GM15510 (cell line): ENCODE measurements around the gene SCUBE1.

Experiments used
- POLR2A ChIP-seq: IDR thresholded peaks from 3 replicates; pipeline ENCODE4 v1.6.1; 2011; ENCODE audit warnings: borderline replicate concordance; ENCODE audit not compliant: insufficient read length; ENCODE audit errors: extremely low read depth

The SCUBE1 gene

DNA sequence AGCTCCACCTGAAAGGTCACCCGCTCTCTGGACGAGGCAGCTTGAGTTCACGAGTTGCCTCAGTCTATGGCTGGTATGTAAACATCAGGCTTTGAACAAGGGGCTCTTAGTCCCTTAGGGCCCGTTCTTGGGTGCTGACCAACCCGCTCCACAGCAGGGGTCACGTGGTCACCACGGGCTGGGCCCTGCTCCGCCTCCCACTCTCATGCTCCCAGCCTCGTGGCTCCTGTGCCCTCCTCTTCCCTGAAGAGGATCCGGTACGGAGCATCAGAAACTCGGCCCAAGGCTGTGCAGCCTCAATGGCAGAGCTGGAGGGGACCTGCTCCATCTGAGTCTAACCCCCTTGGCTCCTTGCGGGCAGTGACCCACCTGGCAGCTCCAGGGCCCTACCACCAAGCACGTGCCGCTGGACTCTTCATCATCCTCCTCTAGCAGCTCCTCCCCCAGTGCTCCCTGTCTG is 102.0 kb downstream of the SCUBE1 start:
- TF ChIP-seq POLR2A: no peak

DNA sequence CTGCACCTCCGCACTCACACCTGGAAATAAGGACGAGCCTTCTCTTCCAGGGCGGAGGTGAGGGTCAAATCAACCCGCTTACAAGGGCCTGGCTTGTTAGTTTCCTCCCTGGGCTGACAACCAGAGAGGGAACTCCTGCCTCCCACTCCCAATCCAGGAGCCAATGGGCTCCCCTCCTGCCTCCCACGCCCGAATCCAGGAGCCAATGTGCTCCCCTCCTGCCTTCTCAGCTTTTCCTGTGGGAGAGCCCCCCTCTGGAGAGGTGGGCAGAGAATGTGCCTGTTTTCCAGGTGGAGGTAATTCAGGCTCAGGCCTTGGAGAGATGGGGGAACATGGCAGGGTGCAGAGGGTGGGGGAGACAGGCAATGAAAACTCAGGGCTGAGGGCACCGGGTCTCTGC is 102.6 kb downstream of the SCUBE1 start:
- TF ChIP-seq POLR2A: no peak

DNA sequence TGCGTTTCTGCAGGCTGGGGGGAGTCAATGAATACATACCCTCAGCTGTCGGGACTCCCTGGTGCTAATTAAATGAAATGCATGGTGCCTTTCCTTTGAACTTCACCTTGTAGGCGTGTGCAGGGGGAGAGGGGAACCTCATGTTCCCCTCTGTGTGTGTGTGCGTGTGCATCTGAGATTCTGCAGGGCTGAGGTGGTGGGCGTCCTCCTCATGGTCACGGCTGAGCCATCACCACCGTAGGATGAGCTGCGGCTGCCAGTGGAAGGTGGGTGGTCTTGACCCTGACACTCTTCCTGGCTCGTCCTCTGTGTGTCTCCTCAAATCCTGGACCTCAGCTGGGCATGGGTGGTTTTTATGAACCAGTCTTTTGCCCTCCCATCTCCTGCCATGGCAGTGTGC is 103.2 kb downstream of the SCUBE1 start:
- no peak for TF ChIP-seq POLR2A

DNA sequence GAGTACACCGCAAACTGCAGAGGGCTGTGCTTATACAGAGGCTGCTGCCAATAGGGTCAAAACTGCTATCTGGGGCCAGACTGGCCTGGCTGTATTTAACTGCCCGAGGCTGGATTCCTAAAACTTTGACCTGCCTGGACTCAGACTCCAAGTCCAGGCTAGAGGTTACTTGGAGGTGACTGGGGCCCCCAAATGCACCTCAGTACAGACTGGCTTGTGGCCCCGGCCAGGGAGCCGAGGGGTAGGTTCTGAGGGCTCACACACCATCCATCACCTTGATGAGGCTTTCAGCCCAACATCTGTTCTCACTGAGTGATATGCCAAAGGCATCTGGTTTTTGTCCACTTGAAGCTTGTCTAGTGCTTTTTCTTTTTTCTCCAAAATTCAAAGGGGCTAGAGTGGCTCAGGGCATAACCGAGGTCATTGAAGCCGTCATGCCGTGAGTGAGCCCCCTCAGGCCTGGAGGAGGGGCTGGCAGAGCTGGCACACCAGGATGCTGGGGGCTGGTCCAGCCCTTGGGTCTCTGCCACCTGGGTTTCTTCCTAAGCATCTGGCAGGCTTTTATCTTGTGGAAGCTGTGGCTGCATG is 103.9 kb downstream of the SCUBE1 start:
- TF ChIP-seq POLR2A: no peak

DNA sequence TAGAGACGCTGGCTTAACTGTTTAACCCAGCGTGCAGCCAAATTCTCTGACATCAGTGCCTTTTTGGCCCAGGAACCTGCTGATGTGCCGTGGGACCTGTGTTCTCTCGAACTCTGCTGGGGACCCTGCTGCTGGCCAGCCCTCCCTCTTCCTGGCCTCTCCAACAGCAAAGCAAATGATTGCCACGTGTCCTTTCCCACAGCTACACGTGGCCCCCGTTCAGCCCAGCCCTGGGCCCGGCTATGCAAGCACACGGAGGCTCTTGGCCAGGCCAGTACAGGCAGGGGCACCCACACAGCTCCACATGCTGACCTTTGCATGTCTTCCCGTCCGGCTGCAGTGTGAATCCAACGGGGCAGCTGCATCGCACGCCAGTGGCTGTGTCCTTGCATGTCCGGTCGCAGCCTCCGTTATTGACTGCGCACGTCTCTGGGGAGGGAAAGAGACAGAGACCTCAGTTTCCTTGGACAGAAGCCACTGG is 104.6 kb downstream of the SCUBE1 start:
- no peak for TF ChIP-seq POLR2A

DNA sequence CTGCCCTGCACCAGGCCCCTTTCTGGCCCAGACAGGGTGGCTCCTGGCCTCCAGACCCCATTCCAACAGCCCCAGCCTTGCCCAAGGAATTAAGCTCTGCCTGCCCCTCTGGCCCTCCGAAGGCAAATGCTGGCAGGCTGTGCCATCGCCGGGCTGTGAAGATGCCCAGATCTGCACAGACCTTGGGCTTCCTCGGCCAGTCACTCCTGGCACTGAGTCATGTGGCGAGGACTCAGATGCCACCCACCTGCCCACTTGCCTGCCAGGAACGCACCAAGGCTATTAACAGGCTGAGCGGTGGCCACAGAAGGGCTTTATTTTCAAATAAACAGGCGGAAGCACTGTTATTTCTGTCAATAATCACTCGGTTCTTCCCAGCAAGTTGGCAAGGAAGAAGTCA is 105.9 kb downstream of the SCUBE1 start:
- no peak for TF ChIP-seq POLR2A

DNA sequence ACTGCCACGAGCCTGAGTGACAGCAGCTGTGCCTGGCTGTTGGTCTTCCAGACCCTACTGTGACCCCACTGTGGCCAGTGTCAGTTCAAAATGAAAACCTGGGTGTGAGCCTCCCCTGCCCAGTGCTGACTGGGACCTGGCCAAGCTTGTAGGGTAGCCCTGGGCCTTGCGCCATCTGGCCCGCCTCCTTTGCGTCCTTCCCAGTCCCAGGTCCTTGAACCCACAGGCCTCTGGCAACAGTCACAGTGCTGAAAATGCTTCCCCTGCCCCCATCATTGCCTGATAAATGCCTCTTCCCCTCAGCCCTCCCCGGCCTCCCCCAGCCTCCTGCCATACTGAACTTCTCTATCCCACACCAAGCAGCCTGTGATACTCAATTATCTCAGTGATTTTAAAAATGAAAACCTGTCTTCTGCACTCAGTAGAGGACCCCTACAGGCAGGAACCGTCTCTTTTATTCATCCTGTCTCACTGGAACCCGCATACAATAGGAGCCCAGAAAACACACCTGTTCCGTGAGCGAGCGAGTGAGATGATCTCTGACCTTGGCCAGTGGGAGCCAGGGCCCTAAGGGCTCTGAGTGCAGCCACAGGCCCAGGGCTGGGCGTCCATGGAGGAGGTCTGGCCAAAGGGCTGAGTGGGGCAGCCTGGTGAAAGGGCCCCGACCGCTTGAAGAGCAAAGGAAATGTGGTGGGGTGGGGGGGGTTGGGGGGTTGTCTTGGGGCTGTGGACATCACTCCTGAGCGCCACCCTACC is 106.6 kb downstream of the SCUBE1 start:
- TF ChIP-seq POLR2A: no peak

DNA sequence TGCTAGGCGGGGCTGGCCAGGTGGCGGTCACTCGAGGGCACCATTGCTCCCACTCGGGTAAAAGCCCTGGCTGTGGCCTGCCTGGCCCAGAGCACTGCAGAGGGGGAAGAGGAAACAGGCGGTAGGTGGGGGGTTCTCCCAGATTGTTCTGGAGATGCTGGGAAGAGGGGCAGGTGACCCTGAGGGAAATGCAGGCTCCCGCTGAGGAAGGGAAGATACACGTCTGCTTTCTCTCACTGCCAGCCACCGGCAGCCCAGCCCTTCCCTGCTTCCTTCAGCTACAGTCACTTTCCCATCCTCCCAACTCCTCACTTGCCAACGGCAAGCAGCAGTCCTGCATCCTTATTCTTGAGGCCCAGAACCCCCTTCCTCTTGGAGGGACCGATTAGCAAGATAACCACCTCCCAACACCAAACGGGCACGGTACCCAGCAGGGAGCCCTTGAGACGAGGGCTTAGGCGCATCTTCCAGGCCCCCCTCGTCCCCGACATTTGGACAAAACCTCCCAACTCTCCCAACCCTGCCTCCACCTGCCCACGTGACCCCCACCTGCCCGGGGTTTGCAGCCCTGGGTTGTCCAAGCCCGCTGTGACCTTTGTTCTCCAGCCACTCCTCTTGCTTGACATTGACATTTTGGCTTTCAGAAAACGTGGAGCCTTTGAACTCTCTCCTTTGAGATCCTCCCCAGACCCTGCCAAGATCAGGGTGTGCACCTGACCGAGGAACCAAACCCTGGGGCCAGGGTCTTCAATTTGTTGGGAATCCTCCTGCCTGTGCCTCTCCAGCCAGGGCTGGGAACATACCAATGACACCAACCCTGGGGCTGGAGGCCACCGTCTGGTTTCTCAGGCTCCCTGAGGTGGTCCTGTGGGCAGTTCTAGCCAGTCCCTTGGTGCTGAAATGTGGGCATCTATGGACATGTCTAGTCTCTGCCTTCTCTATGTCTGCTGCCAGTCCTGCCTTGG is 107.4 kb downstream of the SCUBE1 start:
- TF ChIP-seq POLR2A: no peak

DNA sequence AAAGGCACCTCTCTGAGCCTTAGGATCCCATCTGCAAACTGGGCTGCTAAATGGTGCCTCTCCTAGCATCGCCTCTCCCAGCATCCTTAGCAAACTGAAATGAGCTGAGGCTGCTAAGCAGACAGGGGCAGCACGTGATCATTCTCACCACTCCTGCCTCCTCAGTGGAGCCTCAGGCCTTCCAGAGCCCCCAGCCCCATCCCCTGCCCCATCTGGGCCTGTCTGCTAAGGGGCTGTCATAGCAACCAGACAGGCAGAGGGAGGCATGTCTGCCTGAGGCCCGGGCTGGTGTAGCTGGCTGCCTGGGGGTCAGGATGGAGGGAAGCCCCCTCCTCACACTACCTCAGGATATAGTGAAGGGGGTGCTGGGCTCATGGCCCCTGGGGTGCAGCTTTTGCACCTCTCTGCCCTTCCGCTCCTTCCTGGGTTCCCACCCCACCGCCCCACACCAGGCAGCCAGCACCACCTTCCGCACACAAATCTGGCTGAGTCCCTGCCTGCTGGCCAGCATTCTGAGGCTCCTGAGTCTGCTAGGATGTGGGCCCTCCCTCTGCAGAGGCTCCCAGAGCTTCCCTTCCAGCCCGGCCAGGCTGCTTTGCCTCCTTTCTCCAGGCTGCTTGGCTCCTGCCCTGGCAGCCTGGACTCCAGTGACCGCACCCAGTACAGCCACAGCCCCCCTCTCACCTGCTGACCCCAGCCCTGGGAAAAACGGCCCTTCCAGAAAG is 108.7 kb downstream of the SCUBE1 start:
- TF ChIP-seq POLR2A: no peak

DNA sequence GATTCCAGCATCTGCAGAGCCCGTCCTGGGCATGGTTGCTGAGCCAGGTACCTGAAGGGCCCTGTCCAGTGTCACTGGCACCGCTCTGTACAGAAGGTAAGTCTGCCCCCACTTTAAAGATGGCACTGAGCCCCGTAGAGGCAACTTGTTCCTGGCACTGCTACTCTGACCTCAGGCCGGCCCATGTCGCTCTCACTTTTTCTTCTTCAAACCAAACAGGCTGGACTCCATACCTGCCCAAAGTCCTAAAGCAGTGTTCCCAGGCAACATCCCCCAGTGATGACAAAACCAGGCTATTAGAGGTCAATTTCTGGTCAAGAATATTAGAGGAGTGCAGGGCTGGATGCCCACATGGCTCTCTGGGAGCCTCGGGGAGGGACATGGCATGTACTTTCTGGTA is 109.6 kb downstream of the SCUBE1 start:
- TF ChIP-seq POLR2A: no peak

DNA sequence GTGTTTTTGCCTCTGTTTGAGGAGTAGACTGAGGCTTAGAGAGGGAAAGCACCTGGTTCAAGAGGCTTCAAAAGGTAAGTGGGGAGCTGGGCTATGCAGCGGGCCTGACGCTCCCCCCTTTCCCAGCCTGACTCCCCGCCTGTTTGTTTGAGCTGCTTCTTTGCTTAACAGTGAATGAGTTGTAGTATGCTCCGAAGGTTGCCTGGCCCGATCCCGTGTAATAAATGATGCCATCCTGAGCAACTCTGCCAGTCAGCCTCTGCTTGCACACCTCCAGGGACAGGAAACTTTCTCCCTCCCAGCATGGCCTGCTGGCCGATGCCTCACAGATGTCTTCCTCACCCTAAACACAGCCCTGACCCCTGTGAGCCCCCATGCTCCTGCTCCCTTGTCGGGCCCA is 110.7 kb downstream of the SCUBE1 start:
- TF ChIP-seq POLR2A: no peak

DNA sequence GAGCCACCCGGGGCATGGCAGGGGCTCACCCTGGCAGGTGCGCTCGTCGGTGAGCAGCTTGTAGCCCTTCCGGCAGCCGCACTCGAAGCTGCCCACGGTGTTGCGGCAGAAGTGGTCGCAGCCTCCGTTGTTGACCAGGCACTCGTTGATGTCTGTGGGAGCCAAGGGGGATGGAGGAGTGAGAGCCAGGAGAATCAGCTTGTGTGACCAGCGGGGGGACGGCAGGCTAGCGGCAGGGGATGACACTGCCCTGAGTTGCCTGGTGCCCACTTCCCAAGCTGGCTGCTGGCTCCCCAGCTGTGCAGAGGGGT is 111.5 kb downstream of the SCUBE1 start:
- TF ChIP-seq POLR2A: no peak

DNA sequence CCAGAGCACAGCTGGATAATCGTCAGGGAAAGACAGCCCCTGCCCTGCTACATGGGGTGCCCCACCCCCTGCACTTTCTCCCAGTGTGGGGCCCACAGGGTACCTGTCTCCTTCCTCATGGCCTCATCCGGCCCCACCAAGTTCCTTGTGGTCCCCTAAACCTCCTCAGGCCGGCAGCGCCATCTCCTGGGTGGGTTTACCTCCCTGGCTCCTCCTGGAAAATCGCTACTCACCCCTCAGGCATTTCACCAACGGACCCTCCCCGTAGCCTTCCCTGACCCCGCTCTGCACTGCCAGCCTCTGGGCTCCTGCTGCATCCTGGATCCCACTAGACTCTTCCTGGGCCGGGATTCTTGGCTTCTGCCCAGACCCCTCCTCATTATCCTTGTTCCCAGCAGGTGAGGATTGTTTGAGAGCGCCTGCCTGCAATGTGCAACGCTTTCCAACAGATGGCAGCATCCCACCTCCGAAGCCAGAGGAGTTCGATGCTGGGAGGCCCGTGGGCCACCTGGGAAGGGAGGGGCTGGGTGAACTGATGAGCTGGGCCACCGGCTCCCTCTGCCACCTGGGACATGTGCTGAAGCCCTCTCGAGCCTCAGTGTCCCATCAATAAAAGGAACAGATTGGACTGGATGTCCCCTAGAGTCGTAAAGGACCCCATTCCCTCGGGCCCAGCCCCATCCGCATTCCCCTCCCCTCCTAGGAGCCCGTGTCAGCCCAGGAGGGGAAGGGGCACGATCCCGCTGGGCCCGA is 112.0 kb downstream of the SCUBE1 start:
- no peak for TF ChIP-seq POLR2A

DNA sequence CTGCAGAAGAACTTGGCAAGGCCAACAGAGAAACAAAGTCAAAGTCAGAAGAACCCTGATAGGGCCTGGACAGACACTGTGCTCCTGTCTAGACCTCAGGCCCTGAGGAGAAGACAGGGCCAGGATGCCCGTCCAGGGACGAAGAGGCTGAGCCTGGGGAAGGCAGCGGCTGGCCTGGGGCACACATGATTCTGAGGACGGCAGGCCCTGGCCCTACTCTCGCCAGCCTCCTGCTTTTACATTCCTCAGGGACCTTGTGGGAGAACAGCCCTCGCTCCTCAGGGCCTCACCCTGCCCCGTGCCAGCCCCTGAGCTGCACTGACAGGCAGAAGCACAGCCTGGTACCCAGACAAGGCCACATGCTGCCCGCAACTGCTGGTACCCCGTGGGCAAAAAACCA is 112.6 kb downstream of the SCUBE1 start:
- TF ChIP-seq POLR2A: no peak
